ENCODE measurements around the gene RREB1. TPM values are rescaled to one million over a fixed set of nuclear protein-coding genes. Genes with fewer than 3 reads are reported as not detected.
"Not testable (repeated sequence)": the region's sequence is repeated elsewhere in the genome, so short reads cannot be mapped to it uniquely, and the experiment has no call there.

RREB1 gene
- total RNA-seq, 1 experiment from 2014 or later = 53.5 TPM

DNA sequence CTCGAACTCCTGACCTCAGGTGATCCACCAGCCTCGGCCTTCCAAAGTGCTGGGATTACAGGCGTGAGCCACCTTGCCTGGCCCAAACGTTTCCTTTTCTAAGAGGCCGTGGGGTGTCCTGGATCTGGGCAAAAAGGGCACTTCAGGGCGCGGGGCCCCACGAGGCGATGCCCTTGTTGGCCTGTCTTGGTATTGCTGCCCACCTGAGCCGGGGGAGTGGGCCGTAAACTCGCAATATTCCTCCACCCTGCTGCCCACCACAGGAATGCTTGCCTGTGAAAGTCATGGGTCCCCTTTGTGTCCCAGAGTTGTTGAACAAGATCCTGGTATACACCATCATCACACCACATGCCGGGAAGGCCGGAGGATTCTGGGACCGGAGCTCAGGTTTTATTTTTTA lies 156.3 kb downstream of the RREB1 start:
- intact Hi-C loops (cut with micrococcal nuclease) = no loop called here
- ChIA-PET POLR2A (interaction anchor here (1.0 to 1.1 kb wide), 2 partner anchors 38 to 126 kb away, joined by 3 read pairs; partner anchors contain the start of genes CAGE1 and RIOK1), CTCF (interaction anchor here (0.6 to 1.1 kb wide), 5 partner anchors 20 to 587 kb away, joined by 3 to 6 read pairs (median 3); no protein-coding TSS in a partner anchor)
- no peak for DNase-seq (ENCODE audit: unreplicated experiment)
- Mint-ChIP-seq H3K27ac (ENCODE audit: low read depth, unreplicated experiment) (no peak overlapping the region), H3K4me3 (ENCODE audit: unreplicated experiment) (no peak overlapping the region), H3K4me1 (ENCODE audit: insufficient read depth, unreplicated experiment) (peaks cover 37% of the 10 kb centered on the region), H3K36me3 (ENCODE audit: insufficient read depth, unreplicated experiment) (no peaks in the 10 kb centered on the region), H3K27me3 (ENCODE audit: insufficient read depth, unreplicated experiment) (no peaks in the 10 kb centered on the region), H3K9me3 (ENCODE audit: unreplicated experiment) (no peaks in the 10 kb centered on the region)
- BruUV-seq (replicated peaks) = no TSS peak
- no peak for TF ChIP-seq CTCF (IDR thresholded peaks at IDR 0.05; ENCODE audit: unreplicated experiment)

GRCh38 chr6:7264686-7265384 lies 157.1 kb downstream of the RREB1 start:
- POLR2A ChIA-PET = interaction anchor here (1.0 to 1.1 kb wide), 2 partner anchors 37 to 125 kb away, joined by 3 read pairs; partner anchors contain the start of genes CAGE1 and RIOK1
- Mint-ChIP-seq H3K27ac (ENCODE audit: low read depth, unreplicated experiment) (no peak overlapping the region), H3K9me3 (ENCODE audit: unreplicated experiment) (no peaks in the 10 kb centered on the region), H3K4me1 (ENCODE audit: insufficient read depth, unreplicated experiment) (peaks cover 32% of the 10 kb centered on the region), H3K27me3 (ENCODE audit: insufficient read depth, unreplicated experiment) (no peaks in the 10 kb centered on the region), H3K4me3 (ENCODE audit: unreplicated experiment) (no peak overlapping the region), H3K36me3 (ENCODE audit: insufficient read depth, unreplicated experiment) (no peaks in the 10 kb centered on the region)
- CTCF ChIA-PET = interaction anchor here (0.6 to 1.1 kb wide), 3 partner anchors 21 to 254 kb away, joined by 3 to 5 read pairs (median 3); no protein-coding TSS in a partner anchor
- no peak for DNase-seq (ENCODE audit: unreplicated experiment)
- BruUV-seq (replicated peaks) = no TSS peak
- intact Hi-C loops (cut with micrococcal nuclease) = loop anchor here (5.0 kb wide), 1 partner anchor 588 kb away; no protein-coding TSS in a partner anchor
- no peak for TF ChIP-seq CTCF (IDR thresholded peaks at IDR 0.05; ENCODE audit: unreplicated experiment)

- POLR2A ChIA-PET; DNase-seq (ENCODE audit: unreplicated experiment); H3K4me3 Mint-ChIP-seq (ENCODE audit: unreplicated experiment); H3K27ac Mint-ChIP-seq (ENCODE audit: low read depth, unreplicated experiment); BruUV-seq (replicated peaks); H3K27me3 Mint-ChIP-seq (ENCODE audit: insufficient read depth, unreplicated experiment); H3K9me3 Mint-ChIP-seq (ENCODE audit: unreplicated experiment); H3K36me3 Mint-ChIP-seq (ENCODE audit: insufficient read depth, unreplicated experiment): not testable (repeated sequence)
- CTCF ChIA-PET = interaction anchor here (1.2 kb wide), 1 partner anchor 18 kb away, joined by 3 read pairs; no protein-coding TSS in a partner anchor
- intact Hi-C loops (cut with micrococcal nuclease) = loop anchor here (5.0 kb wide), 1 partner anchor 588 kb away; no protein-coding TSS in a partner anchor
- peaks cover 27% of the 10 kb centered on the region for H3K4me1 Mint-ChIP-seq (ENCODE audit: insufficient read depth, unreplicated experiment)
Observed at GRCh38 chr6:7265385-7265726, 157.6 kb downstream of the RREB1 start.

DNA sequence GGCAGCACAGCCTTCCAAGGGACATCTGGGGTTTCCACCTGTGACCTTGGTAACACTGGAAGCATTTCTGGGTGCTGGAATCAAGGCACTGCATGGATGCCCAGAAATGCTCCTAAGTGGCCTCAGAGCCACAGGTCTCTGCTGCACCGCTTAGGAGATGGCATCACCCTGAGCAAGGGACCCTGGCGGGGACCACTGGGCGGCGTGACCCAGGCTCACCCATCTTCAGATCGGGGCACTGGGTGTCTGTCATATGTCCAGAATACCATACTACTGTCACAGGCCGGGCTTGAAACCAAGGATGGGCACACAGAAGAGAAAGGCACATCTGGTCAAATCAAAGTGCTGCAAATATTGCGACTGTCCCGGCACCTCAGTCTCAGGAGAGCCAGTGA lies 159.3 kb downstream of the RREB1 start:
- H3K4me1 Mint-ChIP-seq (ENCODE audit: insufficient read depth, unreplicated experiment) = peaks cover 25% of the 10 kb centered on the region
- ChIA-PET CTCF (interaction anchor here (2.3 kb wide), 1 partner anchor 9 kb away, joined by 11 read pairs; no protein-coding TSS in a partner anchor), POLR2A (interaction anchor here (0.8 to 1.4 kb wide), 5 partner anchors 9 to 349 kb away, joined by 3 to 5 read pairs (median 3); partner anchors contain the start of genes CAGE1 and RIOK1)
- H3K4me3 Mint-ChIP-seq (ENCODE audit: unreplicated experiment) = no peak overlapping the region
- no peaks in the 10 kb centered on the region for H3K9me3 Mint-ChIP-seq (ENCODE audit: unreplicated experiment)
- no peaks in the 10 kb centered on the region for H3K27me3 Mint-ChIP-seq (ENCODE audit: insufficient read depth, unreplicated experiment)
- TF ChIP-seq CTCF (IDR thresholded peaks at IDR 0.05; ENCODE audit: unreplicated experiment) = no peak
- no peak for DNase-seq (ENCODE audit: unreplicated experiment)
- no TSS peak for BruUV-seq (replicated peaks)
- intact Hi-C loops (cut with micrococcal nuclease) = loop anchor here (5.0 kb wide), 1 partner anchor 590 kb away; no protein-coding TSS in a partner anchor
- no peaks in the 10 kb centered on the region for H3K36me3 Mint-ChIP-seq (ENCODE audit: insufficient read depth, unreplicated experiment)
- peak overlapping the region; percentile 41 for H3K27ac Mint-ChIP-seq (ENCODE audit: low read depth, unreplicated experiment)
